Kidney (tissue), 14 donors: ENCODE results near the gene CCDC141. TPM values are rescaled to one million over a fixed set of nuclear protein-coding genes. Genes with fewer than 3 reads are reported as not detected.

Experiments used
- DNase-seq, 5 donors: peaks; one replicate each; pipeline ENCODE4 v3.0.0-alpha.2; 2013 to 2020
- FAIRE-seq: peaks from 2 replicates; lab custom pipeline; 2012; peaks lifted over from hg19 to GRCh38; lab: Jason Lieb, UNC
- H3K27ac ChIP-seq, 2 donors: one replicate each; pipeline ENCODE4 v1.7.0; 2013; ENCODE audit warnings: low read depth in 2 of 2, low read length in 2 of 2, inconsistent platforms in 1 of 2
- H3K27me3 ChIP-seq: one replicate; pipeline ENCODE4 v1.7.1; 2013; ENCODE audit warnings: low read length, inconsistent platforms; ENCODE audit not compliant: control insufficient read depth, insufficient read depth
- H3K36me3 ChIP-seq, 3 donors: one replicate each; pipeline versions ENCODE4 v1.7.0 to v1.7.1; 2013; ENCODE audit warnings: low read length in 3 of 3, control low read depth in 1 of 3, inconsistent platforms in 1 of 3; ENCODE audit not compliant: insufficient read depth in 3 of 3, control insufficient read depth in 2 of 3
- H3K4me1 ChIP-seq, 3 donors: one replicate each; pipeline versions ENCODE4 v1.7.0 to v1.7.1; 2013; ENCODE audit warnings: low read length in 3 of 3, inconsistent platforms in 1 of 3, low read depth in 1 of 3; ENCODE audit not compliant: control insufficient read depth in 2 of 3, insufficient read depth in 2 of 3
- H3K4me3 ChIP-seq, 3 donors: one replicate each; pipeline versions ENCODE4 v1.7.0 to v1.8.1; 2013; ENCODE audit warnings: low read length in 3 of 3, control low read depth in 1 of 3, inconsistent platforms in 1 of 3
- H3K9ac ChIP-seq, 3 donors: one replicate each; pipeline versions ENCODE4 v1.7.0 to v1.7.1; 2013; ENCODE audit warnings: low read length in 3 of 3, control low read depth in 1 of 3, inconsistent platforms in 1 of 3
- H3K9me3 ChIP-seq, 3 donors: one replicate each; pipeline versions ENCODE4 v1.7.0 to v1.7.1; 2013; ENCODE audit warnings: low read length in 3 of 3, control low read depth in 1 of 3, inconsistent platforms in 1 of 3; ENCODE audit not compliant: control insufficient read depth in 2 of 3, insufficient read depth in 1 of 3
- CTCF ChIP-seq: IDR thresholded peaks from 3 replicates; pipeline ENCODE4 v1.5.1; 2012; ENCODE audit warnings: mild to moderate bottlenecking, moderate library complexity, borderline replicate concordance; ENCODE audit not compliant: insufficient read depth; ENCODE audit errors: extremely low read depth
- intact Hi-C: fragments of 100-400 bp; cut with DNase I; formaldehyde crosslinking; loops from one replicate; pipeline ENCODE4 v1.11.1; 2022
- polyA plus RNA-seq: library from polyadenylated mRNA; stranded (reverse); fragments of 350-450 nt; fragmentation: Illumina TruSeq; extraction: RNeasy Lipid Tissue Mini Kit (QIAGEN cat#74804); gene quantifications from one replicate; pipeline ENCODE4 v1.2.3, GENCODE V29; 2014; ENCODE audit warnings: low read depth, low replicate concordance; ENCODE audit not compliant: insufficient read depth
- total RNA-seq: library from RNA; stranded (reverse); fragmentation: NEBNext Ultra II Directional; extraction: Animal tissue kit (Norgen Biotek cat#: 25700); gene quantifications from one replicate; pipeline ENCODE4 v1.2.1, GENCODE V29; 2021
- donor health status: control.
- donor health status: control.
- donor health status: control.
- donor health status: control.
- donor health status: control.
- donor health status: DM: yes; HTN: yes; CAD: no.
- donor health status: Normal renal cell carcinoma (clear cell type).

Gene CCDC141
- total and polyA plus RNA-seq, 2 donors from 2014 or later: 3.0 TPM; not detected in 1

GRCh38 chr2:178810422-178810821 is 239.5 kb downstream of the CCDC141 start:
- Histone ChIP-seq H3K27me3 (no peaks in the 10 kb centered on the region), H3K9me3 (peaks cover 0 to 2% (median 0%) of the 10 kb centered on the region in 3 donors), H3K4me1 (no peaks in the 10 kb centered on the region), H3K4me3 (no peak overlapping the region), H3K36me3 (no peaks in the 10 kb centered on the region), H3K27ac (no peak overlapping the region), H3K9ac (no peak overlapping the region)
- TF ChIP-seq CTCF: no peak
- intact Hi-C loops: no loop called here
- no peak for DNase-seq
- FAIRE-seq: no peak

- no peaks in the 10 kb centered on the region for H3K4me1 ChIP-seq
- no peaks in the 10 kb centered on the region for H3K36me3 ChIP-seq
- intact Hi-C loops: no loop called here
- FAIRE-seq: no peak
- DNase-seq: no peak
- H3K9me3 ChIP-seq: peaks cover 0 to 2% (median 0%) of the 10 kb centered on the region in 3 donors
- H3K27ac ChIP-seq: no peak within 1 kb of the TSS
- H3K4me3 ChIP-seq: no peak within 1 kb of the TSS
- no peak for TF ChIP-seq CTCF
- no peak within 1 kb of the TSS for H3K9ac ChIP-seq
- H3K27me3 ChIP-seq: no peaks in the 10 kb centered on the region
Measured at GRCh38 chr2:178807227-178808008, 242.5 kb downstream of the CCDC141 start, which contains the start of gene TTN. TSS of gene TTN (minus strand) at chr2:178807423. CDS start at chr2:178804642, 2,781 bp downstream.

GRCh38 chr2:178806543-178806942 is 243.4 kb downstream of the CCDC141 start:
- no peak overlapping the region for H3K4me3 ChIP-seq
- peaks cover 0 to 2% (median 0%) of the 10 kb centered on the region in 3 donors for H3K9me3 ChIP-seq
- no peaks in the 10 kb centered on the region for H3K36me3 ChIP-seq
- no peak overlapping the region for H3K9ac ChIP-seq
- no peak for FAIRE-seq
- no peak overlapping the region for H3K27ac ChIP-seq
- no peak for TF ChIP-seq CTCF
- no peaks in the 10 kb centered on the region for H3K4me1 ChIP-seq
- no peak for DNase-seq
- intact Hi-C loops: no loop called here
- no peaks in the 10 kb centered on the region for H3K27me3 ChIP-seq
